ENCODE measurements around the gene CUBN.

The CUBN gene

DNA sequence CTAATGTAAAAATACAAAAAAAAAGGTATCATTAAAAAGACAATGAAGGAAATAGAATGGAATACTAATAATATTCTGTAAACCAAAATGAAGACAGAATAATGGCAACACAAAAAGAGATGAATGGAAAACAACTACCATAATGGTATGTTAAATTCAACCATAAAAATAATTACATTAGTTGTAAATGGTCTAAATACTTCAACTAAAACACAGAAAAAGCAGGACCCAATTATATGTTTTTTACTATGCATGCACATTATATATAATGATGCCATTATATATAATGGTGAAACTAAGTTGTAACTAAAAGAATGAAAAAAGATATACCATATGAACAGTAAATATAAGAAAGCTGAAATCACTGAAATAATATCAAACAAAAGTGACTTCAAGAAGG lies 76.5 kb downstream of the CUBN start:
- DNase-seq (ENCODE audit: low read depth) = no peak
- TF ChIP-seq, protein P1, sequence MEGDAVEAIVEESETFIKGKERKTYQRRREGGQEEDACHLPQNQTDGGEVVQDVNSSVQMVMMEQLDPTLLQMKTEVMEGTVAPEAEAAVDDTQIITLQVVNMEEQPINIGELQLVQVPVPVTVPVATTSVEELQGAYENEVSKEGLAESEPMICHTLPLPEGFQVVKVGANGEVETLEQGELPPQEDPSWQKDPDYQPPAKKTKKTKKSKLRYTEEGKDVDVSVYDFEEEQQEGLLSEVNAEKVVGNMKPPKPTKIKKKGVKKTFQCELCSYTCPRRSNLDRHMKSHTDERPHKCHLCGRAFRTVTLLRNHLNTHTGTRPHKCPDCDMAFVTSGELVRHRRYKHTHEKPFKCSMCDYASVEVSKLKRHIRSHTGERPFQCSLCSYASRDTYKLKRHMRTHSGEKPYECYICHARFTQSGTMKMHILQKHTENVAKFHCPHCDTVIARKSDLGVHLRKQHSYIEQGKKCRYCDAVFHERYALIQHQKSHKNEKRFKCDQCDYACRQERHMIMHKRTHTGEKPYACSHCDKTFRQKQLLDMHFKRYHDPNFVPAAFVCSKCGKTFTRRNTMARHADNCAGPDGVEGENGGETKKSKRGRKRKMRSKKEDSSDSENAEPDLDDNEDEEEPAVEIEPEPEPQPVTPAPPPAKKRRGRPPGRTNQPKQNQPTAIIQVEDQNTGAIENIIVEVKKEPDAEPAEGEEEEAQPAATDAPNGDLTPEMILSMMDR (conservative IDR thresholded peaks at IDR 0.05; ENCODE audit: low read depth, low read length) = no peak
- H3K4me3 ChIP-seq (ENCODE audit: low read length) = no peak overlapping the region

DNA sequence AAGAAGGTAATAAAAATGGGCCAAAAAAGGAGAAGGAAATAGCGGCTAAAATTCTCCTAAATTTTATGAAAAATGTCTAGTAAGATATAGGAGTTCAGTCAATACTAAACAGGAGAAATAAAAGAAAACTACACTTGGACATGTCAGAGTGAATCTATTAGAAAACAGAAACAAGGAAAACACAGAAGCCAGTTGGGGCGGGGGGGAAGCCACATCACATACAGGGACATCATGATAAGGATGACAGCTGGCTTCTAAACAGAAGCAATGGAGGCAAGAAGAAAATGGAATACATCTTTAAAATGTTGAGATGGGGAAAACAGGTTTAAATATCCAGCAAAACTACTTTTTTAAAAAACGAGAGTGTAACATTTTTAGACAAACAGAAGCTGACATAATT lies 77.8 kb downstream of the CUBN start:
- TF ChIP-seq, protein P1 (conservative IDR thresholded peaks at IDR 0.05; ENCODE audit: low read depth, low read length) = no peak
- no peak overlapping the region for H3K4me3 ChIP-seq (ENCODE audit: low read length)

DNA sequence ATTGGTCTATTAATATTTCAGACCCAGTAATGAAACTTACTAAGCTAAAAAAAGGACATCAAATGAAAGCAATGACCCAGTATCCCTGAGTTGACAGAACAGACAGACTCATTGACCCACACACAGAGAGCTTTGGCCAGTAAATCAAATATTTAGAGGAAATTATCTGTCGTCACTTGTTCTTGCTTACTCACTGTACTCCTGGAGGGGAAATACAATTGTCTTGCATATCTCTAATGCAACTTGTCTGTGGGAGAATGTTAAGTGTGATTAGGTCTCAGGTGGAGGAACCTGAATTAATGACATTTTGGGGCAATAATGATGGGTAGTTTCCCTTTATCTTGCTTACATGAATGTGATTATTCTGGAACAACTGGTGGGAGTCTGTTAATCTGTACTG lies 80.4 kb downstream of the CUBN start:
- no peak overlapping the region for H3K4me3 ChIP-seq (ENCODE audit: low read length)
- no peak for DNase-seq (ENCODE audit: low read depth)
- TF ChIP-seq, protein P1 (conservative IDR thresholded peaks at IDR 0.05; ENCODE audit: low read depth, low read length) = no peak

More for the DNA sequence above, 77.8 kb downstream of the CUBN start:
- no peak for DNase-seq (ENCODE audit: low read depth)

DNA sequence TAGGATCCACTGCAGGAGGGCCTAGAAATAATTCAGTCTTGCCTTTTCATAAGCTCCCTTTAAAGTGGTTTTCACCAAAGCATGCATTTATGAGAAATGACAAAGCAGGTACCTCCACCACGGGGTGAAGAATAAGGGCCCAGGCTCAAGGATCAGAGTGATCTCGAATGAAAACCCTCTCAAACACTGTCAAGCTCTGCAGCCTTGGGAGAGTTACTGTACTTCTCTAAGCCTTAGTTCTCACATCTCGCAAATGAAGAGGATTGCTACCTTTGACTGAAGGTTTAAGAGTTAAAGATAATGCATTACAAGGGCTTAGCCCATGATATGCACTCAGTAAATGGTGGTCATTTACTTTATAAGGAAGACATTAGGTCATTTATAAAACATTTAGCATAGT lies 81.7 kb downstream of the CUBN start:
- no peak overlapping the region for H3K4me3 ChIP-seq (ENCODE audit: low read length)
- DNase-seq (ENCODE audit: low read depth) = no peak
- TF ChIP-seq, protein P1 (conservative IDR thresholded peaks at IDR 0.05; ENCODE audit: low read depth, low read length) = no peak

GRCh38 chr10:17046989-17047388 lies 82.6 kb downstream of the CUBN start:
- no peak overlapping the region for H3K4me3 ChIP-seq (ENCODE audit: low read length)
- no peak for DNase-seq (ENCODE audit: low read depth)
- TF ChIP-seq, protein P1 (conservative IDR thresholded peaks at IDR 0.05; ENCODE audit: low read depth, low read length) = no peak

- DNase-seq (ENCODE audit: low read depth) = no peak
- TF ChIP-seq, protein P1 (conservative IDR thresholded peaks at IDR 0.05; ENCODE audit: low read depth, low read length) = no peak
- H3K4me3 ChIP-seq (ENCODE audit: low read length) = no peak overlapping the region
These were observed 86.0 kb downstream of the CUBN start for GRCh38 chr10:17043586-17043985.

- no peak overlapping the region for H3K4me3 ChIP-seq (ENCODE audit: low read length)
- TF ChIP-seq, protein P1 (conservative IDR thresholded peaks at IDR 0.05; ENCODE audit: low read depth, low read length) = no peak
- no peak for DNase-seq (ENCODE audit: low read depth)
These were observed 87.7 kb downstream of the CUBN start for GRCh38 chr10:17041626-17042520.

Measured in retinal pigment epithelial cell (primary cell).